Measurements from ENCODE around the gene TBC1D9. TPM values are rescaled to one million over a fixed set of nuclear protein-coding genes. Genes with fewer than 3 reads are reported as not detected.
A peak's percentile ranks its signal among the peaks of the same experiment; 100 is the strongest.
"Not testable (repeated sequence)": the region's sequence is repeated elsewhere in the genome, so short reads cannot be mapped to it uniquely, and the experiment has no call there.

TBC1D9 gene
- total RNA-seq, 3 donors from 2014 or later, result 0.18 to 0.27 (median 0.18) TPM

DNA sequence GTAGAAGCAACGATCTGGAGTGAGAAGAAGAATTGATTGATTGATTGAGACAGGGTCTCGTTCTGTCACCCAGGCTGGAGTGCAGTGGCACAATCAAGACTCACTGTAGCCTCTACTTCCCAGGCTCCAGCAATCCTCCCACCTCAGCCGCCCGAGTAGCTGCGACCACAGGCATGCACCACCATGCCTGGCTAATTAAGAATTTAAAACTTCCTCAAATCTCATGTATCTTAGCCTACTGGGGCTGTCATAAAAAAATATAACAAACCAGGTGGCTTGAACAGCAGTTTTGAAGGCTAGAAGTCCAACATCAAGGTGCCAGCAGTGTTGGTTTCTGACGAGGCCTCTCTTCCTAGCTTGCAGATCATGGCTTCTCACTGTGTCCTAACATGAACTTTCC is 18.3 kb upstream of the TBC1D9 start:
- Mint-ChIP-seq H3K4me1 (ENCODE audit: low read depth) (no peaks in the 10 kb centered on the region), H3K9me3 (no peaks in the 10 kb centered on the region), H3K36me3 (ENCODE audit: insufficient read depth) (no peaks in the 10 kb centered on the region), H3K4me3 (no peak overlapping the region), H3K27me3 (ENCODE audit: low read depth) (no peaks in the 10 kb centered on the region)
- ATAC-seq, result no peak
- no peak for DNase-seq

DNA sequence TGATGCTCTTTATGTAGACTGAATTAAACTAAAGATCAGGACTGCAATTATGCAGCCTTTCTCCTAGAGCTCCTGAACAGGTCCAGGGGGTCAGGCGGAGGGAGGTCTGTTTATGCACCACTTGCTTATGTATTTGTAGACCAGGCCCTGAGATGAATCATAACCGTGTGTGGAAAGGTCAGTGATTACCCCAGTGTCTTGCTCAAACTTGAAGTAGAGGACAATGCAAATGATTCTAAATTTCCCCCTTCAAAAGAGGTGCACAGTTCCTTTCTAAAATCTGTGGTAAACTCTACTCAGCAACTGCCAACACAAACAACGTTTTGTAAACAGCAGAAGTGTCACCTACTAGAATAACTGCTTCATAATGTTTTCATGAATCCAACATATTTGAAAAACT is 13.0 kb upstream of the TBC1D9 start:
- DNase-seq (no peak), ATAC-seq (no peak)
- Mint-ChIP-seq H3K27me3 (ENCODE audit: low read depth) (peaks cover 2% of the 10 kb centered on the region), H3K4me1 (ENCODE audit: low read depth) (no peaks in the 10 kb centered on the region), H3K4me3 (no peak overlapping the region), H3K36me3 (ENCODE audit: insufficient read depth) (no peaks in the 10 kb centered on the region), H3K9me3 (no peaks in the 10 kb centered on the region)

DNA sequence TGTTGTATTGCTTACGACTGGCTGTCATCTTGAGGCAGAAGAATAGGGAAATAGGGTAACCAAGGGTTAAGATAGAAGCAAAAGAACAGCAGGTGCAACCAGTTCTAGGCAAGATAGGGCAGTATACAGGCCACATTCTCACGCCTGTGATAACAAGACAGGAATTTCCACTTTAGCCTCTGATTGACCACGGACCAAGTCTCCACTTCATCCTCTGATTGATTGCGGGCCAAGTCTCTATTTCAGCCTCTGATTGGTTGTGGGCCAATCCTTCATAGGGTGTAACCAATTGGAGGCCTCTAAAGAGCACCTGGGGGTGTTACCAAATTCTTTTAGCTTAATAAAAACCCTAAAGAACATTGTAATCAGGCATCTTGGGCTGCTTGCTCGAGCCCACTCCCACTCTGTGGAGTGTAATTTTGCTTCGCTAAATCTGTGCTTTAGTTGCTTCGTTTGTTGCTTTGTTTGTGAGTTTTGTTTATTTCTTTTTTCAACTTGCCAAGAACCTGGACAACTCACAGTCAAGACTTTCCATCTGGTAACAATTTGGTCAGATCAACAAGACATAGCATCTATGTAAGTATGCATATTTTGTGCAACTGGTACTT is 8.7 kb upstream of the TBC1D9 start:
- no peak for ATAC-seq
- Mint-ChIP-seq H3K9me3 (no peaks in the 10 kb centered on the region), H3K27me3 (ENCODE audit: low read depth) (peaks cover 8% of the 10 kb centered on the region), H3K4me1 (ENCODE audit: low read depth) (no peaks in the 10 kb centered on the region), H3K4me3 (no peak overlapping the region), H3K36me3 (ENCODE audit: insufficient read depth) (no peaks in the 10 kb centered on the region)
- DNase-seq, result no peak

DNA sequence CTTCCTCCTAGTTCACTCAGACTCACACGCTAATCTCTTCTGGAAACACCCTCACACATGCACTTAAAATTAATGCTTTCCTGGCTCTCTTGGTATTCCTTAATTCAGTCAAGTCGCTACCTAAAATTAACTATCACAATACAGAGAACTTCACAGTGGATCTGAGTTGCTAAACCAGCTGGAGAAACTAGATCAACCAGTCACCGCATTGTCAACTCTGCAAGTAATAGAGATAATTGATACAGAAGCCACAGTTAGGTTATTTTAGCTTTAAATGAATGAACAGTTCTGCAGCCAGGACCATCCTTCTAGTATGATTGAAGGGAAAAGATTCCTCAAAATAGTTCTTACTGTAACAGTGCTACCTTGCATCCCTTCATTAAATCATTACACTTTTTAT is 6.0 kb upstream of the TBC1D9 start:
- no peak for DNase-seq
- Mint-ChIP-seq H3K36me3 (ENCODE audit: insufficient read depth) (no peaks in the 10 kb centered on the region), H3K4me1 (ENCODE audit: low read depth) (peaks cover 2% of the 10 kb centered on the region), H3K27me3 (ENCODE audit: low read depth) (peaks cover 21% of the 10 kb centered on the region), H3K4me3 (no peak overlapping the region), H3K9me3 (no peaks in the 10 kb centered on the region)
- no peak for ATAC-seq

- peak overlapping the region; percentile 52 for H3K4me3 Mint-ChIP-seq
- H3K36me3 Mint-ChIP-seq (ENCODE audit: insufficient read depth), result no peaks in the 10 kb centered on the region
- H3K9me3 Mint-ChIP-seq, result no peaks in the 10 kb centered on the region
- H3K4me1 Mint-ChIP-seq (ENCODE audit: low read depth), result peaks cover 4% of the 10 kb centered on the region
- ATAC-seq, result no peak
- H3K27me3 Mint-ChIP-seq (ENCODE audit: low read depth), result peaks cover 48% of the 10 kb centered on the region
- no peak for DNase-seq
Measured at GRCh38 chr4:140757232-140757630, 1.0 kb upstream of the TBC1D9 start.

DNA sequence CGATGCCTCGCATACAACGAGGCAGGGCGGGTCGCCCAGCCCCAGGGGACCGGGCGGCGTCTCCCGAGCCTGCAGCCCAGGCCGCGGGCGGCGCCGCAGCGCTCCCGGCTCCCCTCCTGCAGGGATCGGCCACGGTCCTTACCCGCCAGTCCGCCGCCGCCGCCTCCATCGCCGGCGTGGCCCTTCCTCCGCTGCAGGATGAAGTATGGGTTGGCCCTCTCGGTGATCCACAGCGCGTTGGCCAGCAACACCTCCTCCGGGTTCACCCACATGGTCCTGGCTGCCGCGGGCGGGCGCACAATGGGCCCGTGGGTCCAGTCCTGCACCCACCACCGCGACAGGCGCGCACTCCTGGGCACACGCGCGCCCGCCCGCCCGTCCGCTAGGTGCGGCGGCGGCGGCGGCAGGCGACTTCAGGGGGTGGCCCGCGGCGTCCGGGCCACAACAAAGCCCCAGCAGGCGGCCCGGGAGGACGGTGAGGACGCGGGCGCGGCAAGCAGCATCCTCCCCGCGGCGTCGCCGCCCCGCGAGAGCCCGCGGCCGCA is 339 bp downstream of the TBC1D9 start:
- peak; percentile 60 to 61 for ATAC-seq
- peak overlapping the region; percentile 42 for H3K4me3 Mint-ChIP-seq

DNA sequence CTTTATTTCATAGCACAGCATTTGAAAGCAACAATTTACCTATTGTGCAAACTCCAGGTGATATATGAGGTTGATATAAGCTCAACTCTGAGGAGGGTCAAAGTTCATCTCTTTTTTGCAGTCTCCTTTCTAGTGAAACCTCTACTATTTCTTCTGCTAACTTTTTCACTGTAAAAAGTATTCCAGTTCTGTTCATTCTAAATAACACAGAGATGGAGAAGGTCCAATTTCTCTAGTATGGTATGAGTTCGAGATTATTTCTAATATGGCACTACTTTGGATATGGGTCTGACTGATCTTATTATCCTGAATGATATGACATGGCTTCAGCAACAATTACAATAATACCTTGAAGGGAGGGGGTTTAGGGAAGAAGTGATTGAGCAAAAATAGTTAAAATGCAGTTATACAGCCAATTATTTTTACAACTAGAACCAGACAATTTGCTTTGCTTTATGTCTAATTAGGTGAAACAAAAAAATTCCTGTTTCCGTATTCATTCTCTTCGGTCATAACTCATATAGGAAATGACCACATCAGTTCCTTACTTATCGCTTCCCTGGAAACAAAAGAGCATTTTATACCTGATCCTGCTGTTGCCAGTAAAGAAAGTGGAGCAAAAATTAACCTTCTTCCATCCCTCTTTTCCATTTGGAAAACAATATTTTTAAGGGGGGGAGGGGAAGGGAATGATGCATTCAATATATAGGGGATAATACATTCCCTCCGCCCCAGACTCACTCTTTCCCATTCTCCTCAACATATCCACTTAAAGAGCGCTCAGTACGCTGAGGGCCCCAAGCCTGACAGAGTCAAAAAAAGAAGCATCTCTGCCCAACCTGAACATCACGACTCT is 1.0 kb downstream of the TBC1D9 start:
- DNase-seq (no peak), ATAC-seq (no peak)
- Mint-ChIP-seq H3K4me3 (peak overlapping the region; percentile 42), H3K27me3 (ENCODE audit: low read depth) (peaks cover 49% of the 10 kb centered on the region), H3K4me1 (ENCODE audit: low read depth) (peaks cover 4% of the 10 kb centered on the region), H3K36me3 (ENCODE audit: insufficient read depth) (no peaks in the 10 kb centered on the region), H3K9me3 (no peaks in the 10 kb centered on the region)

More for the DNA sequence above, 339 bp downstream of the TBC1D9 start:
- no peaks in the 10 kb centered on the region for H3K9me3 Mint-ChIP-seq
- H3K27me3 Mint-ChIP-seq (ENCODE audit: low read depth), result peaks cover 49% of the 10 kb centered on the region
- H3K4me1 Mint-ChIP-seq (ENCODE audit: low read depth), result peaks cover 4% of the 10 kb centered on the region
- H3K36me3 Mint-ChIP-seq (ENCODE audit: insufficient read depth), result no peaks in the 10 kb centered on the region
- DNase-seq, result no peak

DNA sequence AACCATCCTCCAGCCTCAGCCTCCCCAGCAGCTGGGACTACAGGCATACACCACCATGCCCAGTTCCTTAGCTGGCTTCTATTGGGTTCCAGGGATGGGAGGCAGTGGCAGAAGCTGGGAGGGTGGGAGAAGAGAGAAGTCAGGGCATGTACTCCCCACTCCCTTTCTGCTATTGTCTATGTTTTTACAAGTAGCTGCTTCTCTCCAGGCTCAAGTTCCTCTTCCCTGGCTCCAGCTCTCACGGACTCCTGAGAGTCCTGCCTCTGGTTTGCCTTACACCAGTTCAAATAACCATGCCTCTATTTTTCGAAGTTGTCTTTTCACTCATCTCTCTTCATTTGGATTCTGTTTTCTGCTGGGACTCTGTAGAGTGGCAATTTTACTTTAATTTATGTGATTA is 2.9 kb downstream of the TBC1D9 start:
- H3K36me3 Mint-ChIP-seq (ENCODE audit: insufficient read depth), result no peaks in the 10 kb centered on the region
- no peak overlapping the region for H3K4me3 Mint-ChIP-seq
- ATAC-seq (no peak), DNase-seq (no peak)
- peaks cover 4% of the 10 kb centered on the region for H3K4me1 Mint-ChIP-seq (ENCODE audit: low read depth)
- peaks cover 39% of the 10 kb centered on the region for H3K27me3 Mint-ChIP-seq (ENCODE audit: low read depth)
- peaks cover 3% of the 10 kb centered on the region for H3K9me3 Mint-ChIP-seq

DNA sequence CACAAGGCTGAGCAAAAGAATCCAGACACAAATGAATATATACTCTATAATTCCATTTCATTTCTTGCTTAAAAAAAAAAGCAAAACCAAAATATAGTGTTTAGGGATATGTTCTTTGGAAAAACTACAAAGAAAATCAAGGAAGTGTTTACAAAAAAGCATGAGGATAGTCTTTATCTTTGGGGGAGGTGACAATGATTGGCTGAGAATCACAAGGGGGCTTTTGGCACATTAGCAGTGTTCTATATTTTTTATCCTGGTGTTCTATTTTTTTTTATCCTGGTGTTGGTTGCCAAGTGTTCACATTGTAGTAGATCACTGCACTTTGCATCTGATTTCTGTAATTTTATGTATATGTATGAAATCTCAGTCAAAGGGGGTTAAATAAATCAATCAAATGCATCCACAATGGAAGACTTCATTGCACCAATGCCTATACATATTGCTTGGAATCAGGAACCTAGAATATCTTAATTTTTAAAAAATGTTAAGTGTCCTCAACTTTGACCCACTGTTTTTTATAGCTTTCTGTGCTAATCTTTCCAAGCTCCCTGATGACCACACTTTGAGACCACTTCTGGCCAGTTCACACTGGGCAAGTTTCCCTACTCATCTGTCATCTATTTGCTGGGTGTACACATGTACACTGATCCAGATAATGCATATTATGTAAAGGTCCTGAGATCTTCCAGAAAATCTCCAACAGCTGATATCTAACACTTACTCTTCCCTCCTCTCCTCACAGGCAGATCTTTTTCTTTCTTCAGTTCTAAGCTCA is 3.7 kb downstream of the TBC1D9 start:
- H3K9me3 Mint-ChIP-seq, result peaks cover 10% of the 10 kb centered on the region
- ATAC-seq, result no peak
- H3K4me1 Mint-ChIP-seq (ENCODE audit: low read depth), result peaks cover 2% of the 10 kb centered on the region
- no peak for DNase-seq
- no peaks in the 10 kb centered on the region for H3K36me3 Mint-ChIP-seq (ENCODE audit: insufficient read depth)
- H3K4me3 Mint-ChIP-seq, result no peak overlapping the region
- H3K27me3 Mint-ChIP-seq (ENCODE audit: low read depth), result peaks cover 34% of the 10 kb centered on the region

GRCh38 chr4:140750470-140750869 is 5.7 kb downstream of the TBC1D9 start:
- DNase-seq (no peak), ATAC-seq (no peak)
- Mint-ChIP-seq H3K4me1 (ENCODE audit: low read depth) (no peaks in the 10 kb centered on the region), H3K27me3 (ENCODE audit: low read depth) (peaks cover 24% of the 10 kb centered on the region), H3K36me3 (ENCODE audit: insufficient read depth) (no peaks in the 10 kb centered on the region), H3K9me3 (peaks cover 10% of the 10 kb centered on the region), H3K4me3 (no peak overlapping the region)

DNA sequence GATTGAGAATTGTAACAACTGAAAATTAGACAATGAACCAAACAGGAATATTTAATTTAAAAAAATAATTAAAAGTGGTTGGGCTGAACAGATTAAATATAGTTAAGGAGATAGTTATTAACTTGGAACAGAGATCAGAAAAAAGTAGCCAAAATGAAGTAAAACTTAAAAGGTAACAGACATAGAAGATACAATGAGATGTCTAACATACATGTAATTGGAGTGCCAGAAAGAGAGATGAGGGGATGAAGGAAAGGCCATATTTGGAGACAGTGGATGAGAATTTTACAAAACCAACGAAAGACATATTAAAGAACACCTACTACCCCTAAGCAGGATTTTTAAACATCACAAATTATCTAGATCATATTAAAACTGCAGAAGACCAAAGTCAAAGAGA is 8.0 kb downstream of the TBC1D9 start:
- no peak for ATAC-seq
- peaks cover 14% of the 10 kb centered on the region for H3K27me3 Mint-ChIP-seq (ENCODE audit: low read depth)
- H3K9me3 Mint-ChIP-seq, result peaks cover 10% of the 10 kb centered on the region

GRCh38 chr4:140746546-140746945 is 9.6 kb downstream of the TBC1D9 start:
- H3K27me3 Mint-ChIP-seq (ENCODE audit: low read depth); H3K36me3 Mint-ChIP-seq (ENCODE audit: insufficient read depth); ATAC-seq; H3K4me3 Mint-ChIP-seq; DNase-seq; H3K4me1 Mint-ChIP-seq (ENCODE audit: low read depth): not testable (repeated sequence)
- peaks cover 10% of the 10 kb centered on the region for H3K9me3 Mint-ChIP-seq

More for the DNA sequence above, 8.0 kb downstream of the TBC1D9 start:
- Mint-ChIP-seq H3K4me1 (ENCODE audit: low read depth) (no peaks in the 10 kb centered on the region), H3K4me3 (no peak overlapping the region), H3K36me3 (ENCODE audit: insufficient read depth) (no peaks in the 10 kb centered on the region)
- no peak for DNase-seq

DNA sequence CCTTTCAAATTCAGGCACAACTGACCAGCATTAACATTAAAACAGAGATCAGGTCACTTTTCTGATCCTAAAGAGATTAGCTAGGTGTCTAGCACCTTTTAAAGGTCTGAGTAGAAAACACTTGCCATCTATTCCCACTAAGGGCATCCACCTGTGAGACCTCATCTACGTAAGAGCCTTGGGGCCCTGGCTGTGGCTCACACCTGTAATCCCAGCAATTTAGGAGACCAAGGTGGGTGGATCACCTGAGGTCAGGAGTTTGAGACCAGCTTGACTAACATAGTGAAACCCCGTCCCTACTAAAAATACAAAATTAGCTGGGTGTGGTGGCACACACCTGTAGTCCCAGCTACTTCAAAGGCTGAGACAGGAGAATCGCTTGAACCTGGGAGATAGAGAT is 11.8 kb downstream of the TBC1D9 start:
- Mint-ChIP-seq H3K36me3 (ENCODE audit: insufficient read depth) (no peaks in the 10 kb centered on the region), H3K27me3 (ENCODE audit: low read depth) (peaks cover 12% of the 10 kb centered on the region), H3K9me3 (peaks cover 10% of the 10 kb centered on the region), H3K4me3 (no peak overlapping the region), H3K4me1 (ENCODE audit: low read depth) (no peaks in the 10 kb centered on the region)
- DNase-seq (no peak), ATAC-seq (no peak)

- Mint-ChIP-seq H3K4me1 (ENCODE audit: low read depth) (no peaks in the 10 kb centered on the region), H3K4me3 (no peak overlapping the region), H3K27me3 (ENCODE audit: low read depth) (peaks cover 16% of the 10 kb centered on the region), H3K9me3 (peaks cover 7% of the 10 kb centered on the region), H3K36me3 (ENCODE audit: insufficient read depth) (no peaks in the 10 kb centered on the region)
- no peak for DNase-seq
- ATAC-seq, result no peak
Measured at GRCh38 chr4:140743194-140743931, 12.8 kb downstream of the TBC1D9 start.

Measured in activated T-cell treated with anti-CD3 and anti-CD28 coated beads, Interleukin-2, amount 50 U/mL, for 4 hours (primary cell).